HUES64 (cell line): ENCODE results near the gene KIFAP3.
"Not testable (repeated sequence)": the region's sequence is repeated elsewhere in the genome, so short reads cannot be mapped to it uniquely, and the experiment has no call there.

Experiments used
- H3K27ac ChIP-seq: 2 replicates; pipeline ENCODE4 v1.7.0; 2013; ENCODE audit warnings: low read depth, low read length, inconsistent platforms
- H3K27me3 ChIP-seq: 2 replicates; pipeline ENCODE4 v1.6.1; 2013; ENCODE audit warnings: mild to moderate bottlenecking, low read length; ENCODE audit not compliant: insufficient read depth
- H3K36me3 ChIP-seq: 2 replicates; pipeline ENCODE4 v1.6.1; 2013; ENCODE audit warnings: mild to moderate bottlenecking, low read length; ENCODE audit not compliant: insufficient read depth
- H3K4me1 ChIP-seq: 2 replicates; pipeline ENCODE4 v1.6.1; 2013; ENCODE audit warnings: mild to moderate bottlenecking, low read length, moderate library complexity; ENCODE audit not compliant: insufficient read depth
- H3K4me3 ChIP-seq: 2 replicates; pipeline ENCODE4 v1.5.1; 2013; ENCODE audit warnings: mild to moderate bottlenecking, low read length, moderate library complexity
- H3K9ac ChIP-seq: 2 replicates; pipeline ENCODE4 v1.6.1; 2013; ENCODE audit warnings: mild to moderate bottlenecking, low read depth, low read length
- H3K9me3 ChIP-seq: 2 replicates; pipeline ENCODE4 v1.6.1; 2013; ENCODE audit warnings: low read depth, low read length; ENCODE audit not compliant: insufficient read depth
- WGBS: fragments of 150-250, 120-280 bp; methylation state at CpG from one replicate; pipeline ENCODE4 v1.1.7; 2013; ENCODE audit warnings: missing lambda C conversion rate; 5-methylcytosine and 5-hydroxymethylcytosine counted together

Gene KIFAP3

GRCh38 chr1:169918220-169918619, 156.3 kb downstream of the KIFAP3 start:
- not testable (repeated sequence) for H3K9ac ChIP-seq, H3K36me3 ChIP-seq, H3K9me3 ChIP-seq, H3K4me3 ChIP-seq, H3K27ac ChIP-seq, H3K27me3 ChIP-seq, H3K4me1 ChIP-seq
- 96% methylated on average over 9 of the region's 9 CpGs for WGBS

- no peaks in the 10 kb centered on the region for H3K36me3 ChIP-seq
- no peaks in the 10 kb centered on the region for H3K27me3 ChIP-seq
- H3K4me1 ChIP-seq: no peaks in the 10 kb centered on the region
- no peaks in the 10 kb centered on the region for H3K9me3 ChIP-seq
- no peak overlapping the region for H3K4me3 ChIP-seq
- WGBS: 87% methylated on average over 15 of the region's 15 CpGs
- H3K27ac ChIP-seq: no peak overlapping the region
- H3K9ac ChIP-seq: no peak overlapping the region
These were observed 159.3 kb downstream of the KIFAP3 start for GRCh38 chr1:169915150-169915549.

- H3K36me3 ChIP-seq: no peaks in the 10 kb centered on the region
- H3K27me3 ChIP-seq: no peaks in the 10 kb centered on the region
- H3K9ac ChIP-seq: no peak overlapping the region
- no peak overlapping the region for H3K4me3 ChIP-seq
- H3K27ac ChIP-seq: no peak overlapping the region
- H3K4me1 ChIP-seq: no peaks in the 10 kb centered on the region
- no peaks in the 10 kb centered on the region for H3K9me3 ChIP-seq
- WGBS: 93% methylated on average over 3 of the region's 3 CpGs
These were observed 160.0 kb downstream of the KIFAP3 start for GRCh38 chr1:169914531-169914930.

- Histone ChIP-seq H3K27ac (no peak overlapping the region), H3K36me3 (no peaks in the 10 kb centered on the region), H3K4me3 (no peak overlapping the region), H3K9ac (no peak overlapping the region), H3K4me1 (no peaks in the 10 kb centered on the region), H3K27me3 (no peaks in the 10 kb centered on the region), H3K9me3 (no peaks in the 10 kb centered on the region)
- 96% methylated on average over 16 of the region's 16 CpGs for WGBS
These were observed 165.0 kb downstream of the KIFAP3 start for GRCh38 chr1:169909499-169909898.

- no peak overlapping the region for H3K4me3 ChIP-seq
- no peaks in the 10 kb centered on the region for H3K27me3 ChIP-seq
- H3K9ac ChIP-seq: no peak overlapping the region
- H3K9me3 ChIP-seq: no peaks in the 10 kb centered on the region
- no peaks in the 10 kb centered on the region for H3K4me1 ChIP-seq
- H3K27ac ChIP-seq: no peak overlapping the region
- H3K36me3 ChIP-seq: no peaks in the 10 kb centered on the region
These were observed 167.6 kb downstream of the KIFAP3 start for GRCh38 chr1:169906938-169907337.

GRCh38 chr1:169904834-169905233, 169.7 kb downstream of the KIFAP3 start:
- WGBS: 91% methylated on average over 1 of the region's 1 CpG

GRCh38 chr1:169902751-169903150, 171.7 kb downstream of the KIFAP3 start:
- 91% methylated on average over 5 of the region's 5 CpGs for WGBS
- Histone ChIP-seq H3K4me1 (no peaks in the 10 kb centered on the region; the same call in 1 of the 2 replicates), H3K4me3 (no peak overlapping the region), H3K9ac (no peak overlapping the region), H3K36me3 (no peaks in the 10 kb centered on the region), H3K27ac (no peak overlapping the region), H3K9me3 (no peaks in the 10 kb centered on the region), H3K27me3 (no peaks in the 10 kb centered on the region)

More at GRCh38 chr1:169904834-169905233, 169.7 kb downstream of the KIFAP3 start:
- H3K4me3 ChIP-seq: no peak overlapping the region
- H3K4me1 ChIP-seq: no peaks in the 10 kb centered on the region
- no peak overlapping the region for H3K9ac ChIP-seq
- H3K27me3 ChIP-seq: no peaks in the 10 kb centered on the region
- no peak overlapping the region for H3K27ac ChIP-seq
- no peaks in the 10 kb centered on the region for H3K36me3 ChIP-seq
- H3K9me3 ChIP-seq: no peaks in the 10 kb centered on the region

- no peaks in the 10 kb centered on the region for H3K27me3 ChIP-seq
- no peaks in the 10 kb centered on the region for H3K36me3 ChIP-seq
- no peak overlapping the region for H3K4me3 ChIP-seq
- H3K27ac ChIP-seq: no peak overlapping the region
- H3K4me1 ChIP-seq: no peaks in the 10 kb centered on the region; the same call in 1 of the 2 replicates
- no peaks in the 10 kb centered on the region for H3K9me3 ChIP-seq
- H3K9ac ChIP-seq: no peak overlapping the region
These were observed 173.4 kb downstream of the KIFAP3 start for GRCh38 chr1:169901115-169901514.

GRCh38 chr1:169900571-169900970, 173.9 kb downstream of the KIFAP3 start:
- Histone ChIP-seq H3K4me3 (no peak overlapping the region), H3K4me1 (no peaks in the 10 kb centered on the region; the same call in 1 of the 2 replicates), H3K27ac (no peak overlapping the region), H3K36me3 (no peaks in the 10 kb centered on the region), H3K9ac (no peak overlapping the region), H3K27me3 (no peaks in the 10 kb centered on the region), H3K9me3 (no peaks in the 10 kb centered on the region)

- no peaks in the 10 kb centered on the region for H3K9me3 ChIP-seq
- no peaks in the 10 kb centered on the region for H3K36me3 ChIP-seq
- peaks cover under 1% of the 10 kb centered on the region; the same call in 1 of the 2 replicates for H3K4me1 ChIP-seq
- H3K9ac ChIP-seq: no peak overlapping the region
- no peaks in the 10 kb centered on the region for H3K27me3 ChIP-seq
- H3K4me3 ChIP-seq: no peak overlapping the region
- 45% methylated on average over 4 of the region's 4 CpGs for WGBS
- H3K27ac ChIP-seq: no peak overlapping the region
These were observed 174.8 kb downstream of the KIFAP3 start for GRCh38 chr1:169899519-169900217.

- WGBS: 93% methylated on average over 4 of the region's 4 CpGs
- no peak overlapping the region for H3K9ac ChIP-seq
- H3K4me1 ChIP-seq: peaks cover 18% of the 10 kb centered on the region
These were observed 178.5 kb downstream of the KIFAP3 start for GRCh38 chr1:169896013-169896412.

More at GRCh38 chr1:169896013-169896412, 178.5 kb downstream of the KIFAP3 start:
- Histone ChIP-seq H3K27me3 (no peaks in the 10 kb centered on the region), H3K27ac (no peak overlapping the region), H3K36me3 (no peaks in the 10 kb centered on the region), H3K4me3 (no peak overlapping the region), H3K9me3 (no peaks in the 10 kb centered on the region)
